Activated naive CD4-positive, alpha-beta T cell treated with anti-CD3 and anti-CD28 coated beads, Interleukin-2, amount 50 U/mL, for 72 hours (primary cell): ENCODE measurements around the gene KIF25. TPM values are rescaled to one million over a fixed set of nuclear protein-coding genes. Genes with fewer than 3 reads are reported as not detected.

Experiments
- ATAC-seq, 2 donors: fragments of 150-1000 bp; cut with Tn5 transposase; 2 replicates each; pipeline ENCODE4 v1.10.0; 2021; ENCODE audit warnings: mild to moderate bottlenecking in 2 of 2, moderate library complexity in 2 of 2
- DNase-seq, 2 donors: peaks; one replicate each; pipeline ENCODE4 v3.0.0; 2021 to 2022; ENCODE audit warnings: low spot score in 2 of 2
- H3K27ac Mint-ChIP-seq, 2 donors: one replicate each; pipeline ENCODE4 v1.8.0; 2022; ENCODE audit warnings: mild to moderate bottlenecking in 2 of 2, mixed read lengths in 2 of 2
- H3K36me3 Mint-ChIP-seq, 2 donors: one replicate each; pipeline ENCODE4 v1.8.0; 2022; ENCODE audit warnings: mixed read lengths in 2 of 2
- H3K9me3 Mint-ChIP-seq, 2 donors: one replicate each; pipeline ENCODE4 v1.8.0; 2022; ENCODE audit warnings: mixed read lengths in 2 of 2
- total RNA-seq, 2 donors: library from RNA; stranded (reverse); gene quantifications; one replicate each; pipeline ENCODE4 v1.2.3, GENCODE V29; 2022

The KIF25 gene
- total RNA-seq, 2 donors from 2014 or later: not detected

GRCh38 chr6:168020242-168020641 lies 22.8 kb downstream of the KIF25 start:
- Mint-ChIP-seq H3K27ac (no peak overlapping the region), H3K36me3 (peaks cover 0 to 7% of the 10 kb centered on the region in 2 donors), H3K9me3 (peaks cover 6% of the 10 kb centered on the region in 2 donors)
- DNase-seq: no peak
- no peak for ATAC-seq

DNA sequence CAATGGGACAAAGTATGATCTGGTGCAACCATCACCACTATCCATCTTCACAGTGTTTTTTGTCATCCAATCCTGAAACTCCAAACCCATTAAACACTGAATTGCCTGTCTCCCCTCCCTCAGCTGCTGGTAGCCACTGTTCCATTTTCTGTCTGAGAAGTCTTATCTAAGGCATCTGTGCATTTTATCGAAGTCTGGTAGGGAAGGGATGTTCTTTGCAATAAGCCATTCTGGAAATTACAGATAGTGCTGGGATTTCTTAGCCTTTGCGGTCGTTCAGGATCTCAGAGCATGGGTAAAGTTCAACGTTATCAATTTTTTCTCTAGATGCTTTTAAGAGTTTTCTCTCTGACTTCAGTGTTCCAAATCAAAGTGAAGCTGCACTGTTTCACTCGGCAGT lies 24.1 kb downstream of the KIF25 start:
- DNase-seq: no peak
- Mint-ChIP-seq H3K36me3 (peaks cover 0 to 7% of the 10 kb centered on the region in 2 donors), H3K27ac (no peak overlapping the region), H3K9me3 (peaks cover 6% of the 10 kb centered on the region in 2 donors)
- no peak for ATAC-seq

GRCh38 chr6:168022488-168023321 lies 25.2 kb downstream of the KIF25 start:
- peaks cover 6% of the 10 kb centered on the region in 2 donors for H3K9me3 Mint-ChIP-seq
- H3K36me3 Mint-ChIP-seq: peaks cover 0 to 7% of the 10 kb centered on the region in 2 donors
- H3K27ac Mint-ChIP-seq: no peak overlapping the region
- DNase-seq: no peak
- no peak for ATAC-seq

DNA sequence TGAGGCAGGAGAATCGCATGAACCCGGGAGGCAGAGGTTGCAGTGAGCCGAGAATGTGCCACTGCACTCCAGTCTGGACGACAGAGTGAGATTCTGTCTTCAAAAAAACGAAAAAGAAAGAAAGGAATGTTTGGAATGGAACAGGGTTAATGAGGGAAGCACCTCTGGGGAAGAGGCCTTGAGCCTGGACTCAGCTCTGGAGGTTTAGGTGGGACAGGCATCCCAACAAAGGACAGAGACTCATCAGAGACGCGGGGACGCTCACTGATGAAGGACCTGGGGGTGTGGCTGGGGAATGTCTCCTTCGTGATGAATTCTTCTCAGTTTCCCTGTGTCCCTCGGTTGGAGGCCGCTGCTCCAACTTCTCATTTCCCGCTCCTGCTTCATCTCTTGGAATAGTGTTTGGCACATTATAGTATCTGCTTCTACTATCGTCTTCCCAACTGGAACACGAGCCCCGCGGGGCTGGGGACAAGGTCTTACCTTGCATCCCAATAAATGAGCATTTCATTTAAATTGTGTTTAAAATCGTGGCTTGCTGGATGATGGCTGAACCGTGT lies 27.6 kb downstream of the KIF25 start:
- no peaks in the 10 kb centered on the region for H3K9me3 Mint-ChIP-seq
- H3K36me3 Mint-ChIP-seq: no peaks in the 10 kb centered on the region
- no peak overlapping the region for H3K27ac Mint-ChIP-seq
- ATAC-seq (no peak), DNase-seq (no peak)

DNA sequence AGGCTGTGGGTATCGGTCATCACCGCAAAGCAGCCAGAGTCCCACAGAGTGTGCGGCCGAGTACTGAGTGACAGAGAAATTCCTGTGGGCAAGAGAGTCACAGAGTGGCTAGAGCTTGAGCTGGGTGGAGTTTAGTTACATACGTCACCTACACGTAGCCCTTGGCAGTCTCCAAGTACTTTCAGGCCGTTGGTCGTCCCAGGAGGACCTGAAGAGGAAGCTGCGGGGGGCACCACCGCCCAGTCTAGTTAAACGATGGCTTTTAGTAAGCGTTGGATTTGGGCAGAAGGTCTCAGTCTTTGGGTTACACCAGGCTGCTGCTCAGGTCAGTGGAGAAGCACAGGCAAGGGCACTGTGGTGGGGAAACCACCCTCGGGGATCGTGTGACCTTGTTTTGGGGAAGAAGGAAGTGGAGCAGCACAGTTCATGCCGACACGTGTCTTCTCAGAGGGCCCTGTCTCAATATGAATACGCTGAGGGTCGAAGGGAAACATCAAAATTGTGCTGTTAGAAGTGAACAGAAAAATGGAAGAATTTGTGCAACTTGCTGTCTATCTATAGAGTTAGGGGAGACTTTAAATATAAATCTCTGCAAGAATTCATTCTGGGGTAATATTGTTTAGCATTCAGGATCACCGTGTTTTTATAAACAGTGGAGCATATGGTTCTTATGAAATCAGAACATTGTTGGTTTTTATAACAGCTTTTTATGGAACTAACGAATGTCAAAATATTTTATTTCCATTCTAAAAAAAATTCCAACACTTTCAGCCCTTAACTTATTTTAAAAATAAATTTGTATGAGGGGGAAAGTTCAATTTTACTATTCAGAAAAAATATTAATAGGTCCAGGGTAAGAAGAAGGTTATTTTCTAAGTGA lies 28.6 kb downstream of the KIF25 start:
- ATAC-seq: no peak
- DNase-seq: no peak
- H3K27ac Mint-ChIP-seq: no peak overlapping the region
- no peaks in the 10 kb centered on the region for H3K36me3 Mint-ChIP-seq
- no peaks in the 10 kb centered on the region for H3K9me3 Mint-ChIP-seq

GRCh38 chr6:168026925-168027324 lies 29.5 kb downstream of the KIF25 start:
- DNase-seq: no peak

DNA sequence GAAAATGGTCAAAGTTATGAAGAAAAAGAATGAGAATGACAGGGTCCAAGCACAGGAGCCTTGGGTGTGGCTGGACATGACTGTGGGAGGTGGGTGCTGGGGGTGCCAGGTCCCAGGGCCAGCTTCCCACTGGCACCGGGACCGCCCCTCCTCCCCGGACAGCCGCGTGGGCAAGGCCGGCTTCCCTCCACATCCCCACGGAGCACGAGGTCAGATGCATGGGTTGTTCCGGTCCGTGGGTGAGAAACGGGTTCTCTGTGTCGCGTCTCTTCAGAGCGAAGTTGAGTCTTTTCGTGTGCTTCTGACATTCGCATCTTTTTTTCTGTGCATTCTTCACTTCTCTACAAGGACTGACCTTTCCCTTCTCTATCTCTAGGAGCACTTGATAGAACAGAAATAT lies 30.1 kb downstream of the KIF25 start:
- ATAC-seq: no peak
- no peak overlapping the region for H3K27ac Mint-ChIP-seq
- no peaks in the 10 kb centered on the region for H3K36me3 Mint-ChIP-seq
- H3K9me3 Mint-ChIP-seq: no peaks in the 10 kb centered on the region
- no peak for DNase-seq

More at GRCh38 chr6:168026925-168027324, 29.5 kb downstream of the KIF25 start:
- Mint-ChIP-seq H3K36me3 (no peaks in the 10 kb centered on the region), H3K9me3 (no peaks in the 10 kb centered on the region), H3K27ac (no peak overlapping the region)
- no peak for ATAC-seq

DNA sequence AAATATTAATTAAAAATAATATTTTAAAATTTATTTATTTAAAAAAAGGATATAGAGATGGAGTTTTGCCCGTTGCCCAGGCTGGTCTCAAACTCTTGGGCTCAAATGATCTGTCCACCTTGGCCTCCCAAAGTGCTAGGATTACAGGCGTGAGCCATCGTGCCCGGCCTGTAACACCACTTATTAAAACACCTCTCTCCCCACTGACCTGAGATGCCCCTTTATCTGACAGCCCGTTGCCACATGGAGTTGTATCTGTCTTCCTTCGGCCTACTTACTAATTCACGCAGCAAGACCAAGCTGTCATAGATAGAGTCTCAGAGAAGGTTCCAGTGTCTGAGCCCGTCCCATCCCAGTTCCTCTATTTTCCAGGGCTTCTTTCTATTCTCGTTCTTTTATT lies 30.7 kb downstream of the KIF25 start:
- no peak for DNase-seq
- no peak for ATAC-seq
- Mint-ChIP-seq H3K9me3 (no peaks in the 10 kb centered on the region), H3K36me3 (no peaks in the 10 kb centered on the region), H3K27ac (no peak overlapping the region)

DNA sequence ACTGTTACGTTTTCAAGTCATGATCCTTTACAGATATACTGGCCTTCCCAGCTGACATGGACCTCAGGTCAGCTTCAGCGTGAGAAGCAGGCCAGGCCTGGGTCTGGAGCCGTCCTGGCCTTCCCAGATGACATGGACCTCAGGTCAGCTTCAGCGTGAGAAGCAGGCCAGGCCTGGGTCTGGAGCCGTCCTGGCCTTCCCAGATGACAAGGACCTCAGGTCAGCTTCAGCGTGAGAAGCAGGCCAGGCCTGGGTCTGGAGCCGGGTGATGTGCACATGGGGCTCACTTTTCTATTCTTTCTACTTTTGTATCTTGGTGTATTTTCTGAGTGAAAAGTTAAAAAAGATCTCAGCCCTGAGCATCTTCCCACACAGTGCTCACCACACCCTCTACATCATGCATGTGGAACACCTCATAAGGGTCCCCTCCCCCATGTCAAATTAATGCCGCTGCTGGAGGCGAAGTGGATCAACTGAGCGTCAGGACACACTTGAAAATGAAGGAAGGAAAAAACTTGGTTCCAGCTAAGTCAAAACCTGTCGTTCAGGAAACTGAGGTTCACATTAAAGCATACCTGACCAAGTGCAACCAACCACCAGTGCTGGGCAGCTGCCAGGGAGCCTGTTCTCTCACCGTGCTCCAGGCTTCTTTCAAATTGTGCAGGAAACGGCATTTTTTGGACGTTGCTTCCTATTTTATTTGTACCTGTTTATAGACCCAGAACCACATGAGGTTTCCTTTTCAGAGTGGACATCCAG lies 32.2 kb downstream of the KIF25 start:
- no peak for DNase-seq
- H3K36me3 Mint-ChIP-seq: no peaks in the 10 kb centered on the region
- no peak overlapping the region for H3K27ac Mint-ChIP-seq
- H3K9me3 Mint-ChIP-seq: no peaks in the 10 kb centered on the region
- ATAC-seq: no peak

- Mint-ChIP-seq H3K27ac (no peak overlapping the region), H3K9me3 (no peaks in the 10 kb centered on the region), H3K36me3 (peaks cover 0 to under 1% of the 10 kb centered on the region in 2 donors)
- no peak for DNase-seq
- ATAC-seq: no peak
Measured at GRCh38 chr6:168030218-168030746, 32.8 kb downstream of the KIF25 start.

DNA sequence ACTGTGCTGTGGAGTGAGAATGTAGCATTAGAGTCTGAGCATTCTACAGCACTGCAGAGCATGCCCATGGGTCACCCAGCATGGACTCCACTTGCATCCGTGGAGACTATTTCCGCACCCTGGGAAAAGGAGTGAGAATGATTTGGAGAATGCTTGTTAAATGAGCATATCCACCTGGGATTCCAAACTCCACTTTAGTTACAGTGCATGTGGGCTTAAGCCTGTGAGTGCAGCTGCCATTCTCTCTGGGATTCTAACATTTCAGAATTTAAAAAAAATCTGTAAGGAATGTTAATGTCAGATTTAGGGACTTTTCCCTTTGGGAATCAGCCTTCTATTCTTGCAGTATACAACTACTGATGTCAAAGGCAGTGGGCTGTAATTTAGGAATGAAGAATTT lies 33.4 kb downstream of the KIF25 start:
- H3K27ac Mint-ChIP-seq: no peak overlapping the region
- H3K9me3 Mint-ChIP-seq: peaks cover 0 to under 1% of the 10 kb centered on the region in 2 donors
- DNase-seq (no peak), ATAC-seq (no peak)
- H3K36me3 Mint-ChIP-seq: peaks cover 5 to 6% of the 10 kb centered on the region in 2 donors

GRCh38 chr6:168031411-168031971 lies 34.0 kb downstream of the KIF25 start:
- Mint-ChIP-seq H3K36me3 (peaks cover 10 to 11% of the 10 kb centered on the region in 2 donors), H3K9me3 (peaks cover 0 to 5% of the 10 kb centered on the region in 2 donors), H3K27ac (no peak overlapping the region)
- no peak for ATAC-seq
- no peak for DNase-seq

DNA sequence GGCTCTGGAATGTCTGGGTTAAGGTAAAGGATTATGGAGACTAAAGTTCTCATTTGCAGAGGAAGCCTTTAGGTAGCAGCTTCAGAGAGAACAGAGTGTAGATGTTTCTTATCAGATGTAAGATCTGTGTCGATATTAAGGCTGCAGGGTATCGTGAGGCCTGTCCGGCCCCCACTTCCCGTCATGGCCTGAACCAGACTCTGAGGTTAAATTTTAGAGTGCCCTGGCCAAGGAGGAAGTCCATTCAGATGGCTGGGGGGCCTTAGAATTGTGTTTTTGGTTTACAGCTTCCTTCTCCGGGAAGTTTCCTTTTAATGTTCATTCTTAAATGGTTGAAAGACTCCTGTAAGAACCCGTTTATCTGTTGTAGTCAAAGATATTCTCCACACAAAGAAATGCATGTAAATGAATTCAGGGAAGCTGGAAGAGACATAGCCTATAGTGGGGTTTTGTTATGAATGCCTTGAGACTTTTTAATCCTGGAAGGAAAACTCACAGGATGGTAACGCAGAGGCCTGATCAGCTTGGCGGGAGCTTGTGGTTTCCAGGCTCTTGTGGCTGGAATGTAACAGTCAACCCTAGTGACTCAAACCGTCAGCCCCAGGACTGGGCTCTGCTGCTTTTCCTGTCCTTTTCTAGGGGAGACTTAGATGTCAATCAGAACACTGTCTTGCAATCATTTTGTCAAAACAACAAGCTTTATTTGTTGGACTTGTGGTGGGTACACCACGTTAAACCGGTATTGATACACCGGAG lies 34.7 kb downstream of the KIF25 start:
- peaks cover 0 to 6% of the 10 kb centered on the region in 2 donors for H3K9me3 Mint-ChIP-seq
- no peak overlapping the region for H3K27ac Mint-ChIP-seq
- peaks cover 10 to 13% of the 10 kb centered on the region in 2 donors for H3K36me3 Mint-ChIP-seq
- DNase-seq (no peak), ATAC-seq (peak in 1 of 2 donors; percentile 25)

DNA sequence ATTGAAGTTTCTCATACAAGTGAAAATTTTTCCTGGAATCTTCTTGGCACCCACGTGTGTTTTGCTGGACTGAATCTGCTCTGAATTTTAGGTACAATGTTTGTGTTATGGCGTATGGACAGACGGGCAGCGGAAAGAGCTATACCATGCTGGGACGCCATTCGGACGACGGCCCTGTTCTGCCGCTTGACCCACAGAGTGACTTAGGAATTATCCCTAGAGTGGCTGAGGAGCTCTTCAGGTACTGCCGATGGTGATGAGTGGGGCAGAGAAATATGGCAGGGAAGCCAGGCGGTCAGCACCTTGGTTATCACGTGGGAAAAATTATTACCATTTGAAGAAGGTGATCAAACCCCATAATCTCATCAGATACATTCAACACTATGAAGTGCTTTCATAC lies 36.3 kb downstream of the KIF25 start:
- H3K27ac Mint-ChIP-seq: no peak overlapping the region
- H3K36me3 Mint-ChIP-seq: peaks cover 10 to 26% of the 10 kb centered on the region in 2 donors
- H3K9me3 Mint-ChIP-seq: peaks cover 0 to 14% of the 10 kb centered on the region in 2 donors
- ATAC-seq: no peak
- DNase-seq: no peak

DNA sequence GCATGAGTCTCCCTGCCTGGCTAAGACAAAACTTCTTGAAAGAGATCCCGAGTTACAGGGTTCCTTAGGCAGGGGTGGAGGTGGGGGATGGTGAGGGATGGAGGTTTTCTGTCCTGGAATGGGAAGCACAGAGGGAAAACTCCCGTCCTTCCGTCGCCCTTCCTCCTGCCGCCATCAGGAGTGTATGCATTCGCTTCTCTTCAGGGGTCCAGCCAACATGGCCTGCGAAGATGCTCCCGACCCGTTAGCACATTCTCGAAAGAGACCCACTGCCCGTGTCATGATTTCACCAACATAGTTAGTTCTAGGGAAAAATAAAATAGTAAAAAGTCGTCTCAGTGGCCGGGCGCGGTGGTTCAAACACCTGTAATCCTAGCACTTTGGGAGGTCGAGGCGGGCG lies 37.1 kb downstream of the KIF25 start:
- H3K27ac Mint-ChIP-seq: peak overlapping the region in 1 of 2 donors; percentile 89
- peaks cover 13 to 29% of the 10 kb centered on the region in 2 donors for H3K36me3 Mint-ChIP-seq
- no peak for ATAC-seq
- DNase-seq: no peak
- peaks cover 0 to 14% of the 10 kb centered on the region in 2 donors for H3K9me3 Mint-ChIP-seq
